Fibroblast of lung (primary cell): ENCODE data around the gene RIN3. TPM values are rescaled to one million over a fixed set of nuclear protein-coding genes. Genes with fewer than 3 reads are reported as not detected.

ENCODE experiments used
- DNase-seq, 2 donors: peaks; one replicate each; pipeline versions ENCODE4 v3.0.0 to v3.0.0-alpha.2; 2010; ENCODE audit warnings: low read depth in 2 of 2
- H2AFZ ChIP-seq: 2 replicates; pipeline ENCODE4 v1.5.1; 2012; ENCODE audit warnings: low read length, control low read depth, inconsistent platforms
- H3K27ac ChIP-seq: 2 replicates; pipeline ENCODE4 v1.5.1; 2011; ENCODE audit warnings: low read length, control low read depth; ENCODE audit not compliant: insufficient read depth
- H3K27me3 ChIP-seq: 2 replicates; pipeline ENCODE4 v1.5.1; 2011; ENCODE audit warnings: mild to moderate bottlenecking, low read length; ENCODE audit not compliant: control insufficient read depth, insufficient read depth
- H3K36me3 ChIP-seq: 2 replicates; pipeline ENCODE4 v1.5.1; 2011; ENCODE audit warnings: low read length; ENCODE audit not compliant: control insufficient read depth, insufficient read depth
- H3K4me1 ChIP-seq: 2 replicates; pipeline ENCODE4 v1.5.1; 2011; ENCODE audit warnings: low read length; ENCODE audit not compliant: control insufficient read depth, insufficient read depth; ENCODE audit errors: extremely low read depth
- H3K4me2 ChIP-seq: 2 replicates; pipeline ENCODE4 v1.5.1; 2011; ENCODE audit warnings: low read length, control low read depth; ENCODE audit not compliant: insufficient read depth; ENCODE audit errors: extremely low read depth
- H3K4me3 ChIP-seq, 4 experiments: fragments of 200-600 bp in 1 of 4; sonication (generic) in 1 of 4; replicated peaks in 1 of 4; 2 replicates each; pipeline ENCODE4 v1.5.1; 2011 to 2016; ENCODE audit warnings: low read length in 4 of 4, low read depth in 3 of 4, mild to moderate bottlenecking in 3 of 4, control low read depth in 2 of 4, inconsistent platforms in 1 of 4, mixed read lengths in 1 of 4; ENCODE audit not compliant: insufficient read depth in 1 of 4; ENCODE audit errors: control extremely low read depth in 1 of 4
- H3K79me2 ChIP-seq: 2 replicates; pipeline ENCODE4 v1.5.1; 2012; ENCODE audit warnings: mild to moderate bottlenecking, low read length, inconsistent platforms; ENCODE audit not compliant: control insufficient read depth, insufficient read depth
- H3K9ac ChIP-seq: 2 replicates; pipeline ENCODE4 v1.5.1; 2011; ENCODE audit warnings: mild to moderate bottlenecking, low read length, control low read depth; ENCODE audit not compliant: insufficient read depth
- H3K9me3 ChIP-seq: 2 replicates; pipeline ENCODE4 v1.5.1; 2012; ENCODE audit warnings: low read depth, low read length; ENCODE audit not compliant: control insufficient read depth, insufficient read depth
- H4K20me1 ChIP-seq: 2 replicates; pipeline ENCODE4 v1.5.1; 2011; ENCODE audit warnings: low read length; ENCODE audit not compliant: control insufficient read depth, insufficient read depth; ENCODE audit errors: extremely low read depth
- CTCF ChIP-seq, 2 donors: IDR thresholded peaks in 1 of 2; conservative IDR thresholded peaks in 1 of 2; 1 replicate in 1 of 2; 2 replicates in 1 of 2; pipeline ENCODE4 v1.5.1; 2011 to 2012; ENCODE audit warnings: low read length in 2 of 2, control low read depth in 1 of 2, inconsistent platforms in 1 of 2, low read depth in 1 of 2, mild to moderate bottlenecking in 1 of 2
- EZH2 ChIP-seq: IDR thresholded peaks from 2 replicates; pipeline ENCODE4 v1.5.1; 2012; ENCODE audit warnings: low read length, control low read depth, mild to moderate bottlenecking; ENCODE audit errors: missing control alignments
- polyA plus RNA-seq, 2 donors: library from polyadenylated mRNA; depleted of rRNA in 1 of 2; stranded (reverse) in 1 of 2; unstranded in 1 of 2; fragments of >200 nt; gene quantifications; 2 replicates each; pipeline ENCODE4 v1.2.1, GENCODE V29; 2011 to 2012; ENCODE audit warnings: missing spikeins in 1 of 2
- total RNA-seq: library from RNA; depleted of rRNA; stranded (reverse); fragments of >200 nt; gene quantifications from 2 replicates; pipeline ENCODE4 v1.2.1, GENCODE V29; 2014

The RIN3 gene
- total and polyA plus RNA-seq, 2 donors (not counting 1 experiment from before 2014, with no cell fraction given), result 8.9 to 9.2 TPM

- TF ChIP-seq CTCF (conservative IDR thresholded peaks at IDR 0.05 in 1 of 2, IDR thresholded peaks at IDR 0.05 in 1 of 2; ENCODE audit: low read depth in 1 of 2, low read length in 2 of 2) (no peak), EZH2 (no peak)
- no peaks in the 10 kb centered on the region for H4K20me1 ChIP-seq
- no peaks in the 10 kb centered on the region for H3K79me2 ChIP-seq
- peak; percentile 52 to 75 for DNase-seq
- no peak overlapping the region for H3K4me2 ChIP-seq
- peak overlapping the region; percentile 45 for H3K27ac ChIP-seq
- H2AFZ ChIP-seq, result no peak overlapping the region
- H3K9me3 ChIP-seq, result no peaks in the 10 kb centered on the region
- H3K4me3 ChIP-seq, result no peak overlapping the region
- H3K9ac ChIP-seq, result no peak overlapping the region
- peaks cover 31% of the 10 kb centered on the region for H3K4me1 ChIP-seq
- no peaks in the 10 kb centered on the region for H3K27me3 ChIP-seq
- no peaks in the 10 kb centered on the region for H3K36me3 ChIP-seq
Measured at GRCh38 chr14:92644171-92644969, 130.8 kb downstream of the RIN3 start.

GRCh38 chr14:92644970-92645515 is 131.5 kb downstream of the RIN3 start:
- Histone ChIP-seq H3K79me2 (no peaks in the 10 kb centered on the region), H3K9me3 (no peaks in the 10 kb centered on the region), H3K4me2 (no peak overlapping the region), H3K36me3 (no peaks in the 10 kb centered on the region), H3K27ac (peak overlapping the region; percentile 45), H3K4me1 (peaks cover 36% of the 10 kb centered on the region), H2AFZ (no peak overlapping the region), H3K27me3 (no peaks in the 10 kb centered on the region), H3K9ac (no peak overlapping the region), H3K4me3 (no peak overlapping the region), H4K20me1 (no peaks in the 10 kb centered on the region)
- no peak for DNase-seq
- TF ChIP-seq CTCF (conservative IDR thresholded peaks at IDR 0.05 in 1 of 2, IDR thresholded peaks at IDR 0.05 in 1 of 2; ENCODE audit: low read depth in 1 of 2, low read length in 2 of 2) (no peak), EZH2 (no peak)

GRCh38 chr14:92645841-92646478 is 132.4 kb downstream of the RIN3 start:
- DNase-seq, result peak; percentile 84 to 95
- Histone ChIP-seq H3K9ac (no peak overlapping the region), H3K79me2 (no peaks in the 10 kb centered on the region), H3K36me3 (peaks cover 6% of the 10 kb centered on the region), H3K4me3 (no peak overlapping the region), H3K27me3 (no peaks in the 10 kb centered on the region), H3K4me2 (no peak overlapping the region), H4K20me1 (no peaks in the 10 kb centered on the region), H3K27ac (peak overlapping the region; percentile 91), H3K4me1 (peaks cover 41% of the 10 kb centered on the region), H3K9me3 (no peaks in the 10 kb centered on the region), H2AFZ (no peak overlapping the region)
- TF ChIP-seq EZH2, result no peak
- no peak for TF ChIP-seq CTCF (conservative IDR thresholded peaks at IDR 0.05 in 1 of 2, IDR thresholded peaks at IDR 0.05 in 1 of 2; ENCODE audit: low read depth in 1 of 2, low read length in 2 of 2)
